ENCODE data around the gene EPHA6. TPM values are rescaled to one million over a fixed set of nuclear protein-coding genes. Genes with fewer than 3 reads are reported as not detected.
"Not testable (repeated sequence)": the region's sequence is repeated elsewhere in the genome, so short reads cannot be mapped to it uniquely, and the experiment has no call there.

EPHA6 gene
- polyA plus RNA-seq, 2 of the 4 experiments (the other 2 are of a cell fraction): 0.08 TPM

- no peaks in the 10 kb centered on the region for H3K9me3 ChIP-seq
- WGBS (ENCODE audit: missing lambda C conversion rate): 0% methylated on average over 2 of the region's 2 CpGs
- H3K4me3 ChIP-seq: no peak overlapping the region
- POLR2A ChIA-PET: no interaction called here
- H3K4me2 ChIP-seq: no peak overlapping the region
- ATAC-seq (no peak), FAIRE-seq (no peak), DNase-seq (ENCODE audit: low read depth in 1 of 2, low spot score in 1 of 2) (no peak)
- H3K4me1 ChIP-seq: no peaks in the 10 kb centered on the region
- H3K27ac ChIP-seq: no peak overlapping the region
- TF ChIP-seq MYC (IDR thresholded peaks at IDR 0.05; ENCODE audit: borderline replicate concordance, low read length): no peak
- TF ChIP-seq KDM1A (IDR thresholded peaks at IDR 0.05; ENCODE audit: low read depth): no peak
- no peak for TF ChIP-seq SREBF2 (IDR thresholded peaks at IDR 0.05)
- no peak for TF ChIP-seq RAD21 (conservative IDR thresholded peaks at IDR 0.05 in 1 of 2, IDR thresholded peaks at IDR 0.05 in 1 of 2)
- no peak for TF ChIP-seq ESRRA (IDR thresholded peaks at IDR 0.05; ENCODE audit: borderline replicate concordance, low read length)
- no peak for TF ChIP-seq CBX2 (IDR thresholded peaks at IDR 0.05; ENCODE audit: borderline replicate concordance, low read depth)
- TF ChIP-seq HOXA7 (CRISPR knock-in tag; IDR thresholded peaks at IDR 0.05): no peak
- TF ChIP-seq CHD2 (IDR thresholded peaks at IDR 0.05; ENCODE audit: low read length, partially characterized antibody): no peak
- TF ChIP-seq FOSL2 (IDR thresholded peaks at IDR 0.05): no peak
- TF ChIP-seq FOSL2 (CRISPR knock-in tag; IDR thresholded peaks at IDR 0.05): no peak
- TF ChIP-seq GATA3 (IDR thresholded peaks at IDR 0.05; ENCODE audit: borderline replicate concordance): no peak
- no peak for TF ChIP-seq HEYL (CRISPR knock-in tag; IDR thresholded peaks at IDR 0.05)
- no peak for TF ChIP-seq RARB (CRISPR knock-in tag; IDR thresholded peaks at IDR 0.05)
- TF ChIP-seq TP53 (CRISPR knock-in tag; IDR thresholded peaks at IDR 0.05): no peak
- CTCF ChIA-PET: no interaction called here
These were observed 656.1 kb downstream of the EPHA6 start for GRCh38 chr3:97470481-97470880.

GRCh38 chr3:97479740-97480139, 665.3 kb downstream of the EPHA6 start:
- ATAC-seq (no peak), FAIRE-seq (no peak), DNase-seq (ENCODE audit: low read depth in 1 of 2, low spot score in 1 of 2) (no peak)
- Histone ChIP-seq H3K4me3 (no peak overlapping the region), H3K4me2 (no peak overlapping the region), H3K4me1 (no peaks in the 10 kb centered on the region), H3K27ac (no peak overlapping the region), H3K9me3 (no peaks in the 10 kb centered on the region)
- TF ChIP-seq CEBPB (IDR thresholded peaks at IDR 0.05): no peak
- TF ChIP-seq BHLHE40 (IDR thresholded peaks at IDR 0.05; ENCODE audit: low read depth, low read length): no peak
- TF ChIP-seq HEYL (CRISPR knock-in tag; IDR thresholded peaks at IDR 0.05): no peak
- TF ChIP-seq, protein P1, sequence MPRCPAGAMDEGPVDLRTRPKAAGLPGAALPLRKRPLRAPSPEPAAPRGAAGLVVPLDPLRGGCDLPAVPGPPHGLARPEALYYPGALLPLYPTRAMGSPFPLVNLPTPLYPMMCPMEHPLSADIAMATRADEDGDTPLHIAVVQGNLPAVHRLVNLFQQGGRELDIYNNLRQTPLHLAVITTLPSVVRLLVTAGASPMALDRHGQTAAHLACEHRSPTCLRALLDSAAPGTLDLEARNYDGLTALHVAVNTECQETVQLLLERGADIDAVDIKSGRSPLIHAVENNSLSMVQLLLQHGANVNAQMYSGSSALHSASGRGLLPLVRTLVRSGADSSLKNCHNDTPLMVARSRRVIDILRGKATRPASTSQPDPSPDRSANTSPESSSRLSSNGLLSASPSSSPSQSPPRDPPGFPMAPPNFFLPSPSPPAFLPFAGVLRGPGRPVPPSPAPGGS (IDR thresholded peaks at IDR 0.05): no peak
- no peak for TF ChIP-seq FOSL2 (IDR thresholded peaks at IDR 0.05)
- TF ChIP-seq FOSL2 (CRISPR knock-in tag; IDR thresholded peaks at IDR 0.05): no peak
- POLR2A ChIA-PET: no interaction called here
- CTCF ChIA-PET: no interaction called here

DNA sequence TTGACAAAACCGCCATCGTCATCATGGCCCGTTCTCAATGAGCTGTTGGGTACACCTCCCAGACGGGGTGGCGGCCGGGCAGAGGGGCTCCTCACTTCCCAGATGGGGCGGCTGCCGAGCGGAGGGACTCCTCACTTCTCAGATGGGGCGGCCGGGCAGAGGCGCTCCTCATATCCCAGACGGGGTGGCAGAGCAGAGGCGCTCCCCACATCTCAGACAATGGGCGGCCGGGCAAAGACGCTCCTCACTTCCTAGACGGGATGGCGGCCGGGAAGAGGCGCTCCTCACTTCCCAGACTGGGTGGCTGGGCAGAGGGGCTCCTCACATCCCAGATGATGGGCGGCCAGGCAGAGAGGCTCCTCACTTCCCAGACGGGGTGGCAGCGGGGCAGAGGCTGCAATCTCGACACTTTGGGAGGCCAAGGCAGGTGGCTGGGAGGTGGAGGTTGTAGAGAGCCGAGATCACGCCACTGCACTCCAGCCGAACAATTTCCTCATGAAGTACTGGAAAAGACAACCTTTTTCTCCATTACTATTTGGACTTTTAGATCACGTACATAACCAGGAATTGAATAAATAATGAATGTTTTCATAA, 666.4 kb downstream of the EPHA6 start:
- WGBS (ENCODE audit: missing lambda C conversion rate): 53% methylated on average over 11 of the region's 29 CpGs
- POLR2A ChIA-PET: not testable (repeated sequence)

DNA sequence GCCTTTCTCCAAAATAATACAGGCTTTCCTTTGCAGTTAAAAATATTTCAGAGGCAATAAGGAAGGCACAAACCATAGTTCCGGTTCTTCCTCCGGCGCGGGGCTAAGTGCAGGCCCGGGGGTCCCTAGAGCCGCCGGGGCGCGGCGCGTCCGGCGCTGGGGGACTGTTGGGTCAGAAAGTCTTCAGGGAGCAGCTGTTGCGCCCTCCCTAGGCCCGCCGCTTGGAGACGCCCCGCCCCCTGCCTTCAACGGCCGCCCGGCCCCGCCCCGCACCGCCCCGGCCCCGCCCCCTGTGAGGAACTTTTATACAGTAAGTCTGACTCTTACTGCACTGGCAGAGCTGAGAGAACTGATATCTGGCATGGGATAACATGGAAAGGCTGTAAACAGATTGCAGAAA, 667.0 kb downstream of the EPHA6 start:
- H3K4me1 ChIP-seq: no peaks in the 10 kb centered on the region
- no peak for DNase-seq (ENCODE audit: low read depth in 1 of 2, low spot score in 1 of 2)
- ChIA-PET POLR2A (no interaction called here), CTCF (no interaction called here)
- no peak for FAIRE-seq
- H3K4me3 ChIP-seq: no peak overlapping the region
- H3K27ac ChIP-seq: no peak overlapping the region
- H3K4me2 ChIP-seq: no peak overlapping the region
- no peaks in the 10 kb centered on the region for H3K9me3 ChIP-seq
- TF ChIP-seq KDM1A (IDR thresholded peaks at IDR 0.05; ENCODE audit: low read depth): no peak
- TF ChIP-seq, protein P2, sequence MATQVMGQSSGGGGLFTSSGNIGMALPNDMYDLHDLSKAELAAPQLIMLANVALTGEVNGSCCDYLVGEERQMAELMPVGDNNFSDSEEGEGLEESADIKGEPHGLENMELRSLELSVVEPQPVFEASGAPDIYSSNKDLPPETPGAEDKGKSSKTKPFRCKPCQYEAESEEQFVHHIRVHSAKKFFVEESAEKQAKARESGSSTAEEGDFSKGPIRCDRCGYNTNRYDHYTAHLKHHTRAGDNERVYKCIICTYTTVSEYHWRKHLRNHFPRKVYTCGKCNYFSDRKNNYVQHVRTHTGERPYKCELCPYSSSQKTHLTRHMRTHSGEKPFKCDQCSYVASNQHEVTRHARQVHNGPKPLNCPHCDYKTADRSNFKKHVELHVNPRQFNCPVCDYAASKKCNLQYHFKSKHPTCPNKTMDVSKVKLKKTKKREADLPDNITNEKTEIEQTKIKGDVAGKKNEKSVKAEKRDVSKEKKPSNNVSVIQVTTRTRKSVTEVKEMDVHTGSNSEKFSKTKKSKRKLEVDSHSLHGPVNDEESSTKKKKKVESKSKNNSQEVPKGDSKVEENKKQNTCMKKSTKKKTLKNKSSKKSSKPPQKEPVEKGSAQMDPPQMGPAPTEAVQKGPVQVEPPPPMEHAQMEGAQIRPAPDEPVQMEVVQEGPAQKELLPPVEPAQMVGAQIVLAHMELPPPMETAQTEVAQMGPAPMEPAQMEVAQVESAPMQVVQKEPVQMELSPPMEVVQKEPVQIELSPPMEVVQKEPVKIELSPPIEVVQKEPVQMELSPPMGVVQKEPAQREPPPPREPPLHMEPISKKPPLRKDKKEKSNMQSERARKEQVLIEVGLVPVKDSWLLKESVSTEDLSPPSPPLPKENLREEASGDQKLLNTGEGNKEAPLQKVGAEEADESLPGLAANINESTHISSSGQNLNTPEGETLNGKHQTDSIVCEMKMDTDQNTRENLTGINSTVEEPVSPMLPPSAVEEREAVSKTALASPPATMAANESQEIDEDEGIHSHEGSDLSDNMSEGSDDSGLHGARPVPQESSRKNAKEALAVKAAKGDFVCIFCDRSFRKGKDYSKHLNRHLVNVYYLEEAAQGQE (IDR thresholded peaks at IDR 0.05): no peak
- TF ChIP-seq POLR2AphosphoS2 (conservative IDR thresholded peaks at IDR 0.05; ENCODE audit: low read length): no peak
- TF ChIP-seq, protein P3, sequence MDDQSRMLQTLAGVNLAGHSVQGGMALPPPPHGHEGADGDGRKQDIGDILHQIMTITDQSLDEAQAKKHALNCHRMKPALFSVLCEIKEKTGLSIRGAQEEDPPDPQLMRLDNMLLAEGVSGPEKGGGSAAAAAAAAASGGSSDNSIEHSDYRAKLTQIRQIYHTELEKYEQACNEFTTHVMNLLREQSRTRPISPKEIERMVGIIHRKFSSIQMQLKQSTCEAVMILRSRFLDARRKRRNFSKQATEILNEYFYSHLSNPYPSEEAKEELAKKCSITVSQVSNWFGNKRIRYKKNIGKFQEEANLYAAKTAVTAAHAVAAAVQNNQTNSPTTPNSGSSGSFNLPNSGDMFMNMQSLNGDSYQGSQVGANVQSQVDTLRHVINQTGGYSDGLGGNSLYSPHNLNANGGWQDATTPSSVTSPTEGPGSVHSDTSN (IDR thresholded peaks at IDR 0.05): no peak
- TF ChIP-seq, protein P4, sequence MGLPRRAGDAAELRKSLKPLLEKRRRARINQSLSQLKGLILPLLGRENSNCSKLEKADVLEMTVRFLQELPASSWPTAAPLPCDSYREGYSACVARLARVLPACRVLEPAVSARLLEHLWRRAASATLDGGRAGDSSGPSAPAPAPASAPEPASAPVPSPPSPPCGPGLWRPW (IDR thresholded peaks at IDR 0.05): no peak
- 86% methylated on average over 13 of the region's 26 CpGs for WGBS (ENCODE audit: missing lambda C conversion rate)
- peak; percentile 56 to 62; a peak in 2 of 6 replicates for ATAC-seq

More for the DNA sequence above, 666.4 kb downstream of the EPHA6 start:
- H3K27ac ChIP-seq; H3K4me2 ChIP-seq; H3K4me1 ChIP-seq; CTCF ChIA-PET; H3K9me3 ChIP-seq; FAIRE-seq; DNase-seq (ENCODE audit: low read depth in 1 of 2, low spot score in 1 of 2); H3K4me3 ChIP-seq; ATAC-seq: not testable (repeated sequence)

Measured in A549 (cell line).